ENCODE data around the gene PLEKHG5.
A peak's percentile ranks its signal among the peaks of the same experiment; 100 is the strongest.

PLEKHG5 gene, protein sequence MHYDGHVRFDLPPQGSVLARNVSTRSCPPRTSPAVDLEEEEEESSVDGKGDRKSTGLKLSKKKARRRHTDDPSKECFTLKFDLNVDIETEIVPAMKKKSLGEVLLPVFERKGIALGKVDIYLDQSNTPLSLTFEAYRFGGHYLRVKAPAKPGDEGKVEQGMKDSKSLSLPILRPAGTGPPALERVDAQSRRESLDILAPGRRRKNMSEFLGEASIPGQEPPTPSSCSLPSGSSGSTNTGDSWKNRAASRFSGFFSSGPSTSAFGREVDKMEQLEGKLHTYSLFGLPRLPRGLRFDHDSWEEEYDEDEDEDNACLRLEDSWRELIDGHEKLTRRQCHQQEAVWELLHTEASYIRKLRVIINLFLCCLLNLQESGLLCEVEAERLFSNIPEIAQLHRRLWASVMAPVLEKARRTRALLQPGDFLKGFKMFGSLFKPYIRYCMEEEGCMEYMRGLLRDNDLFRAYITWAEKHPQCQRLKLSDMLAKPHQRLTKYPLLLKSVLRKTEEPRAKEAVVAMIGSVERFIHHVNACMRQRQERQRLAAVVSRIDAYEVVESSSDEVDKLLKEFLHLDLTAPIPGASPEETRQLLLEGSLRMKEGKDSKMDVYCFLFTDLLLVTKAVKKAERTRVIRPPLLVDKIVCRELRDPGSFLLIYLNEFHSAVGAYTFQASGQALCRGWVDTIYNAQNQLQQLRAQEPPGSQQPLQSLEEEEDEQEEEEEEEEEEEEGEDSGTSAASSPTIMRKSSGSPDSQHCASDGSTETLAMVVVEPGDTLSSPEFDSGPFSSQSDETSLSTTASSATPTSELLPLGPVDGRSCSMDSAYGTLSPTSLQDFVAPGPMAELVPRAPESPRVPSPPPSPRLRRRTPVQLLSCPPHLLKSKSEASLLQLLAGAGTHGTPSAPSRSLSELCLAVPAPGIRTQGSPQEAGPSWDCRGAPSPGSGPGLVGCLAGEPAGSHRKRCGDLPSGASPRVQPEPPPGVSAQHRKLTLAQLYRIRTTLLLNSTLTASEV

DNA sequence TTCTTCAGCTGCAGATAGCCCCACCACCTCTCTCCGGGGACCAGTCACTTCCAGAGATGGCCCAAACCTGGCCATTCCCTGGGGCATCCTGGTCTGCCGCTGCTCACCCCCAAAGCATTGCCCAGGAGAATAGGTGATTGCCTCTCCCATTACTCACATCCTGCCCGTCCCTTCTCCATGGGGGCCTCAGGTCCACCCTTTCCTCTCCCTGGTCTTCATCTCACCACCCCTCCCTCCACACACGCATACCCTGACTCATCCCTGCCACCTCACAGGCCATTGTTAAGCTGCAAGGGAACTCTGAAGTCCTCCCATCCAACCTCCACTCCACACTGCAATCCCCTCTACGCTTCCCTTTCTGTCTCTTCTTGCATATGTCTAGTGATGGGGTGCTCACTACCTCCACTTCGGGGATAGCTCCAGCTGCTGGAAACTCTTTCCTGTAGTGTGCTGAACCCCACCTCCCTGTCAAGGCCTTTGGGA lies at the start of gene PLEKHG5:
Gene PLEKHG5, minus strand, starts transcription at position 188 of the 483 bp plus-strand sequence. CDS start 14,096 bp downstream, outside the sequence.
- DNase-seq (ENCODE audit: low read depth, low spot score), result no peak

DNA sequence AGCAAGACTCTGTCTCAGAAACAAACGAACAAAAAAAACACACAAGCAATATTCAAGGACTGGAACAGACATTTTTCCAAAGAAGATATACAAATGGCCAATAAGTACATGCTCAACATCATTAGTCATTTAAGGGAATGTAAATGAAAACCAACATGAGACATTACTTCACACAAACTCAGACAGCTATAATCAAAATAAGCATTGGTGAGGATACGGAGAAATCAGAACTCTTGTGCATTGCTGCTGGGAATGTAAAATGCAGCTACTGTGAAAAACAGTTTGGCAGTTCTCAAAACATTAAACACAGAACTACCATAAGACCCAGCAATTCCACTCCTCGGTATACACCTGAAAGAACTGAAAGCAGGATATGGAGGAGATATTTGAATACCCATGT lies 47.5 kb upstream of the PLEKHG5 start:
- no peak for DNase-seq (ENCODE audit: low read depth, low spot score)

DNA sequence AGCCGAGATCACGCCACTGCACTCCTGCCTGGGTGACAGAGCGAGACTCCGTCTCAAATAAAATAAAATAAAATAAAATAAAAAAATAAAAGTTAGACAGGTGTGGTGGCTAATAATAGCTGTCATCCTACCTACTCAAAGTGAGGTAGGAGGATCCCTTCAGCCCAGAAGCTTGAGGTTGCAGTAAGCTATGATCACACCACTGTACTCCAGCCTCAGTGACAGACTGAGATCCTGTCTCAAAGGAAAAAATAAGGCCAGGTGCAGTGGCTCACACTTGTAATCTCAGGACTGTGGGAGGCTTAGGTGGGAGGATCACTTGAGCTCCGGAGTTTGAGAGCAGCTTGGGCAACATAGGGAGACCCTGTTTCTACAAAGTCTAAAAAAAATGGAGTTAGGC lies 44.8 kb upstream of the PLEKHG5 start:
- DNase-seq (ENCODE audit: low read depth, low spot score), result no peak

DNA sequence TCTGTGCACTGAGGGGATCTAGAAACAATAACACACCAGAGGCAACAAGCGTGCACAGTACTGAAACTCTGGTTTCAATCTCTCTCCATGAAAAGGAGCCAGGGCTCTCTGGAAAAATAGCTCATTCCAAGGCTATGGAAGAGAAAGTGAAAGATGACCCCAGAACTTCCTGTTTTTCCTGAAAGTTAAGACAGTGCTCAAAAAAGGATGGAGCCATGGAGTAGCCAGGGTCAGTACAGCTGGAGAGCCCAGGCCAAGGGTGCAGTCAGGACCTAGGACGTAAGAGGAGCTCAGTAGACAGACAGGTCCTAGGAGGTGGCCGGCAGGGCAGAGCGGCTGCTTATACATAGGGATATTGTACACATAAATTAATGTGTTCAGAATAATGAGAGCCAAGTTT lies 43.7 kb upstream of the PLEKHG5 start:
- DNase-seq (ENCODE audit: low read depth, low spot score), result no peak

DNA sequence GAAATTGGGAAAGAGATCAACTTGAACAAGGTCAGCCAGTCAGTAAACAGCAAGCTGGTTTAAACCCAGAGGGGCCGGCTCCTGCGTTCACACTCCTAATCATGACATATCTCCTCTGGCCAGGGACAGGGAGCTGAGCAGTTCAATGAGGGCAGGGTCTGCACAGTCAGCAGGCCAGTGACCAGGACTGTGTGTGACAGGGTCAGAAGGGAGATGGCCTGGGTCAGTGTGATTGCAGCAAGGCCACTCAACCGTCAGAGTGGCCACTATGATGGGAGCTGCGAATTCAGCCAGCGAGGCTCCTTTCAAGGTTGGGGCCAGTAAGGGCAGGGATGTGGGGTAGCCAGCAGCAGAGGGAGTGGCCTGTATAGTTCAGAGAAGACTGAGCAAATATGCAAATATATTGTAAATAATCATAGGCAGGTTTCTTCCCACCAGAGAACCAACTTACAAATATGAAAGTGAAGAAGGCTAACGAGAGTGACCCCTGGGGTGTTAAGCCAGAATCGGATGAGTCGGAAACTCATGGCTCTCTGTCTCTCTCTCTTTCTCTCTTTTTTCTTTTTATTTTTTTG lies 42.9 kb upstream of the PLEKHG5 start:
- DNase-seq (ENCODE audit: low read depth, low spot score), result no peak

DNA sequence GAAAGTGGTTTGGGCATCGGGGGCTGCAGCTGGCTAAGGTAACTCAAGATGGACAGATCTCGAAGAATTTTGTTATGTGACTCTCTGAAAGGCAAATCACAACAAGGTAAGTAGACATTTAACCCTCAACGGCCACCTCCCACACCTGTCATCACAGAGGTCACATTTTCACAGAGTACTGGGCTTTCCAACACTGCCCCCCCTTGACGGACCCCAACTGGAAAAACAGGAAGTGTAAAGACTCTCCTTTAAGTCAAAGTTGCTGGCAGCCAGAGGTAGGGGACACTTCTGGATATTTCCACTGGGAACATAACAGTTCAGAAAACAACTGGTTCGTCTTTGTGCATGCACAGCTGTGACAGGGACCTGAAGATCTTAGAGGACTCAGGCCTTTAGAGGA lies 40.5 kb upstream of the PLEKHG5 start:
- no peak for DNase-seq (ENCODE audit: low read depth, low spot score)

DNA sequence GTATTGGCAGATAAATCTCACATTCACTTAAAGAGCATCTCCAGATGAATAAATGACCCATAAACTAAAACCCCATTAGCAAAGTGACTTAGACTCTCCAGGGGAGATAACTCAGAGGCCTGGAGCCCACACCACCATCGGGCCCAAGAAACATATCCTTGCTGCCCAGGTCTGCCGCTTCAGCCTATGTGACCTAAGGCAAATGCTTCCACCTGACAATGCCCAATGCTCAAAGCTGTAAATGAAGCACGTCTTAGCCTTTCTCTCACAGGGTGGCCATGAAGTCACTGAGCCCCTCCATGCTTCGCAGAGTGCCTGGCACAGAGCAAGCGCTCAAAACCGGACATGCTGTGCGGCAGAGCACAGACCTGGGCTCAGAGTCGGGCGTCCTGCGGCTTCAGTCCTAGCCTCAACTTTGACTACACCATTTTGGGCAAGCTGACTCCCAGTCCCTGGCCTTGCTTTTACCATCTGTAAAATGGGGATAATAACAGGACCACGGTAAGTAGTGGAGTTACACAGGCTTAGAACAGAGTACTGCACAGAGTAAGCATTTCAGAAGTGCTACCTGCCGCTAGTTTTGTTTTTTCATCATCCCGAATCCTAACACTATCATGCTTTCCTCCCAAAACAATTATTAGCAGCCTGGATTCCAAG lies 39.2 kb upstream of the PLEKHG5 start:
- no peak for DNase-seq (ENCODE audit: low read depth, low spot score)

DNA sequence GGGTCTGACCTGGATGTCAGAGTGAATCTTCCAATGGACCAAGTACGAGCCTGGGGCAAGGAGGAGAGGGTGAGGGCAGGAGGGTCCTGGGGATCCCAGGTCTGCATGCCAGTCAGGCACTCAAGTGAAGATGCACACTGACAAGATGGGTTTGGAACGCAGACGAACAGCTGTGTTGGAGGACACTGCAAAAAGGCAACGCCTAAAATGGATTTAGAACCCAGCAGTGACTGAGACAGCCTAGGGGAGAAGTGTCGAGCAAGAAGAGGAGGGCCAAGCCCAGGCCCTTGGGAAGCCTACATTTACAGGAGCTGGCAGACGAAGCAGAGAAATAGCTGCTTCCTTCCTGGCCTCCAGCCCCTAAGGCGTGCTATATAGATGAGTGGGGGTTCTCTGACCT lies 37.0 kb upstream of the PLEKHG5 start:
- DNase-seq (ENCODE audit: low read depth, low spot score), result no peak

DNA sequence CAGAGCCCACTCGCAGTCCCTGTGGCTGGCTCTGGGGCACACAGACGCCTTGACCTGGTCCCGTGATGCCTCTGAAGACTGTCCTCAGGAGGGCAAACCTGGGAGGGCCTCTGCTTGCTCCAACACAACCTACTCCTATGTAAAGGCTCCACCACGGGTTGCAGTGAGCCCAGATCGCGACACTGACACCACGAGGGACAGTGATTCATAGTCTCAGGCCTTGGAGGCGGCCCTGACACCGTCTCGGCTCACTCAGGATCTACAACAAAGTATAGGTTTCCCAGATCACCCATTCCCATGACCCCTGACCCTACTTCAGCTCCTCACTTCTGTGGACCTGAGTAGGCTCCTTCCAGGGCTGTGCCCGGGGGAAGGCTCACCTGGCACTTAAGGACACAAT lies 34.8 kb upstream of the PLEKHG5 start:
- no peak for DNase-seq (ENCODE audit: low read depth, low spot score)

DNA sequence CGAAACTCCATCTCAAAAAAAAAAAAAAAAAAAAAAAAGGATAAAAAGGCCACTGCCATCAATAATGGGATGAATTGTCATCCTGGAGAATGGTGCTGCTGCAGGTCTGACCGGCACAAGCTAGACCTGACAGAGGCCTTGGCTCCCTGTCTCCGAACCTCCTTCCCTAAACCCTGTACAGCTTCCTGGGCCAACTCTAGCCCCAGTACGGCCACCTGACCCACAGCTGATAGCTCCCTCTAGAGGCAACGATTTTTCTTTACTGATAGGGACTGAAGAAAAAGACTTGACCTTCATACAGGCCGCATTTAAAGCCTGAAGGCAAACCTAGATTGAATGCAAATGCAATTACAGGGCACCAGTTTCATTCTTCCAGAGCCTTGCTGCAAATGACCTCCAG lies 32.1 kb upstream of the PLEKHG5 start:
- DNase-seq (ENCODE audit: low read depth, low spot score), result no peak

DNA sequence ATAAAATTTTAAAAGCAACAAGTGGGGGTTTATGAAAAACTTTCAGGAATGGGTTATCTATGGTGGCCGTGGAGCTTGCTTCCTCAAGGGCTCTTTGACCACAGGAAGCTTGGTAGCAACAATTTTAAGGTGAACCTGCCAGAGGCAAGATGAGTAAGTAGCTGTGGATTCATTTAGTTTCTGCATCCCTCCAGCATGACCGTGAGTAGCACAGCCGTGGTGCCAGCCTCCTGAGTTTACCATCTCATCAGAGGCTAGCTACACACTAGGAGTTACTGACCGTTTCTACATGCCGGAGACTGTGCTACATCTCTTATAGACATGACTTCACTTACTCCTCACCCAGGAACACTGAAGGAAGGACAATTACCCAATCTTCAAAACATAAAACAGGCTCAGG lies 30.1 kb upstream of the PLEKHG5 start:
- no peak for DNase-seq (ENCODE audit: low read depth, low spot score)

DNA sequence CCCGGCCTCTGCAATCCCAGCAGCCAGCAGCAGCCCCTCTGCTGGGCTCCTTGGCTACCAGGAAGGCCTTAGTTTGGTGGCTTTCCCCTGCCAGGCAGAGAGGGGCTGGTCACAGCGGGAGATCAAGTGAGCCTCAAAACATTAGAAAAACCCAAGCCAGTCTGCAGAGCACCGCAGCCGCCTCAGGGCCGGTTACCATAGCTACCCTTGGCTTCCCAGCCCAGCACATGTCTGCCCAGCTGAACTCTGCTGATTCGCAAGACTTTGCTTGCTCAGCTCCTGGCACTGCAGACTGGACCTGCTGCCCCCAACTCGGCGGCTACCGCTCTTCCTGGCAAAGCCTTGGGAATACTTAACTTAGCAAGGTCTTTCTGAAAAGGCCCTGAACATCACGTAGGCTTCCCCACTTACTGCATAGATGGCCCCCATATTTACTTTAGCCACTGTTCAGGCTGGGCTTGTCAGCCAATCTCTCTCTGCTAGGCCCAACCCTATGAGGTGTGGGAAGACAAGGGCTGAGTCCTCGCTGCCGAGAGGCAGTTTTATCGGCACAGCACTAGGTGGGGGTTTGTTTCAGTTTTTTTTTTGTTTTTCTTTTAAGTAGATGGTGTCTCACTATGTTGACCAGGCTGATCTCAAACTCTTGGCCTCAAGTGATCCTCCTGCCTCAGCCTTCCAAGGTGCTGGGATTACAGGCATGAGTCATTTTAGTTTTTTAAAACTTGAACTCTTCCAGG lies 28.6 kb upstream of the PLEKHG5 start:
- DNase-seq (ENCODE audit: low read depth, low spot score), result peak; percentile 43

DNA sequence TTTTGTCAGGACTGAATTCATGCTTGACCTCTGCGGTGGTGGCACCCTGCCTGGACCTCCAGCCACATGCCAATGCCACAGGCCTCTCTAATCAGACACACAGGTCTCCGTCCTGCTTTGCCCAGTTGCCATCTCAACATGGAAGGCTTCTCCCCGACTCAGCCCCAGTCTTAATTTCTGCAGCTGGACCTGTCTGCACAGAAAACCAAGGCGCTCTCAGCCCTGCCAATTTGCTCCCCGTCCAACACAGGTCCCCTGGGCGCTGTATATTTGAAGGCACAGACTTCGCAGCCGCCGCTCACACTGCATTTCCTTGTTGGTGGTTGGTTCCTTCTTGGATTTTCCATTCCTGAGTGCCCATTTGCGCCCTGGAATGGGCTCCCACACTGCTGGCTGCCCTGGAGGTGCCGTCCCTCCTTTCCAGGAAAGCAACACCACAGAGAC lies 28.0 kb upstream of the PLEKHG5 start:
- no peak for DNase-seq (ENCODE audit: low read depth, low spot score)

DNA sequence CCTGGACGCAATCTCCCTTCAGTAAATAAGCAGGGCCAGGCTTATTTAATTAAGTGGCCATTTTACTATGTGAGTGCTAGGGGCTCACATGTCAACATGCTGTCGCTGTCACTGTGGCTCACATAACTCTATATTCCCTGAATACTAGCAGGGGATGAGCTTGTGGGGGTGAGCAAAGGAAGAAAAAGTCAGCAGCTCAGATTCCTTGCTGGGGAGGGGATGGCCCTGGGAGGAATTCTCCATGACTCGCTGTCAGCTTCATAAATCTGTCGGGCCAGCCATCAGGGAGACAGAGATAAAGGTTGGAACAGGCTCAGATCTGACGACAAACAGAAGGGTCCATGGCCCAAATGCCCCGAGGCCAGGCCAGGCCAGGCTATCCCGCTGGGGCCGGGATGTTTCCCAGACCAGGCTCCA lies 26.0 kb upstream of the PLEKHG5 start:
- no peak for DNase-seq (ENCODE audit: low read depth, low spot score)

DNA sequence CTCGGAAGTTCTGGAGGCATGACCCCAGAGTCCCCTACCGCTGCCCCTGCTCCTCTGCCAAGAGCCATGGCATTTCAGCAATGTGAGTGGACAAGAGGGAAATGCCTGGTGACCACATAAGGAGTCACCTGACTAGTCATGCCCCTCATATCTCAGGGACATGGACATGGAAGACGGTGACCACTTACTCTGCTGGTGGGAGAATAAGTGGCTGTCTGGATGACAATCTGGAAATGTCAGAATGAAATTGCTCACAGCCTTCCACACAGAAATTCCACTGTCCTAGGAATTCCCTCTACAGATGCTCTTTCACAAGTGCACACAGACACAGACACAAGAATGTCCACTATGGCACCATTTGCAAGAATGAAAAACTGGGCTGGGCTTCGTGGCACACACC lies 24.3 kb upstream of the PLEKHG5 start:
- no peak for DNase-seq (ENCODE audit: low read depth, low spot score)

DNA sequence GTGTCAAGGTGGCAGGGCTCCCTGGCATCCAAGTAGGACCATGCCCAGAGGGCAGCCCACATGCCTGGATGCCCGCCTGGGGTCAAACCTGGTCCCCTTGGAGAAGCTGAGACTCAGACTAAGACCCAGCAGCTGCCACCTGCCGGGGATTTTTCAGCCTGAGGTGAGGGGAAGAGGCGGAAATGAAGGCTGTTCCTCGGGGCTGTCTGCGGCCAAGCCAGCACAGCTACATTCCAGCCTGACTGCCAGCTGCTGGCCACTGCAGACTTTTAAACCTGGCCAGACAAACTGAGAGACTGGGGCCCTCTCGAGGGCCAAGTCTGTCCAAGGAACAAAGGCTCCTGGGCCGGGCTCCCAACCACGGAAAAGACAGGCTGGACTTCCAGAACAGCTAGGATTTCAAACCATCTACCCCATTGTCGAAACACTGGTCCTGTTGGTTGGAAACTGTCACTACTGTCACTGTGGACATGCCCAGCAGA lies 21.9 kb upstream of the PLEKHG5 start:
- no peak for DNase-seq (ENCODE audit: low read depth, low spot score)

DNA sequence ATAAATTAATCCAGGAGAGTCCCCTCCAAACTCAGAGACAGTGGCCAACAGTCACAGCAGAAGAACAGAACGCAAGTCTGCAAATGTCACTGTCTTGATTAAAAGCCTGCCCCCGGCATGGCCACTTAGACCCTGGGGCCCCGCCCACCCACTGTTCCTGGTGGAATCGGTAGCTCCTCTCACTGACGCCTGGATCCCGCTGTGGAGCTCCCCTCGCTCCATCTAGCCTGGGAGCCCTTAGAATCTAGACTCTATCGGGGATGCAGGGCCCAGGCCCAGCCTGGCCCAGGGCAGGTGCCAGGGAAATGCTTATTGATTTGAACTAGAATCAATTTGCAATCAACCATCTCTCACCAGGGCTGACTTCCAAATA lies 21.4 kb upstream of the PLEKHG5 start:
- no peak for DNase-seq (ENCODE audit: low read depth, low spot score)

DNA sequence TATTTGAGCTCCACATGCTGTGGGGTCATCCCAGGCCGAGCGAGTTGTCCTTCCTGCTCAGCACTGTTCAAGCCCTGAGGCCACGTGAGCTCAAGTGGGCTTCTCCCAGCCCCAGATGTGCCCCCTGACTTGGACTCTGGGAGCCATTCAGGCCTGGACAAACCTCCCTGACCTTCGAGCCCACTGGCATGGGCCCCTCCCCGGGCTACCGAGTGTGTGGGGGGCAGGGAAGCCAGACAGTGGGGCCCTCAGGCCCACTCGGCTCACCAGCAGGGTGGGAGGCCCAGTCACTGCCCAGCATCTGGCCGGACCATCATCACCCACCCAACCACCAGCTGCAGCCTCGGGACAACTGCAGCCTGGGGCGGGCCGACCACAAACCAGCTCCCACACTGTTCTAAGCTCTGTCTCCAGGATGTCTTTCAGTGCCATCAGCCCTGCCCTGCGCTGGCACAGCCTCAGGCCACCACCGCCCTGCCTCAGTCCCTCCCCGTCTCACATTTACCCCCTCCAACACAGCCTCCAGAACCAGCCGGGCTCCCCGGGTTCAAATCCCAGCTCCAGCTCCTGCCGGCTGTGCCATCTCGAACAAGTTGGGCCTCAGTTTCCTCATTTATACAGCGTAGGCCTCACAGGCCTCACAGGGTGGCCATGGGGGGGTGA lies 20.9 kb upstream of the PLEKHG5 start:
- DNase-seq (ENCODE audit: low read depth, low spot score), result no peak

DNA sequence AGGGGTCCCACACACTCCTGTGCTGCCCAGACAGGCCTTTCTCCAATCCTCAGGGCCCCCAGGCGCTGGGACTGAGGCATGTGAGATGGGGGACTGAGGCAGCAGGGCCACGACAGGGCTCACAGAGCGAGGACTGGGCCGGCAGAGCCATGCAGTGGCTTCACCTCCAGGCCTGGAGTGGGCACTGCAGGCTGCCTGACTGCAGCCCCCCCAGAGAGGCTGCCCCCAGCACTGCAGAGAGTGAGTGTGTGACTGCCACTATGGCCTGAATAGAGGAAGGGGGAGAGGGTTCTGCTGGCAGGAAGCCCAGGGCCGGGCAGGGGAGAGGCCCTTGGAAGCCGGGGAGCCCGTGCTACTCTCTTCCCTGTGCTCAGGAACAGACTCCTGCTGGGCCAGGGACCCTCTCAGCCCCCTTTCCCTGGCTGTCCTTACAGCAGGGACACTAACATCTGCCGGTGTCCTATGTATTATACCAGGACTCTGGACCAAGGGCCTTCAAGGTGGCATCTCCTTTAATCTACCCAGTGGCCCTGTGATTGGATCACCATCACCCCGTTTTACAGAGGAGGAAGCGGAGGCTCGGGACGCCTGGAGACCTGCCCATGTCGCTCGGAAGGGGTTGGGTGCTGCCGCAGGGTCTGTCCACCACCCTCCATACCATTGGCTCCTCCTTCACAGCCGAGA lies 20.2 kb upstream of the PLEKHG5 start:
- DNase-seq (ENCODE audit: low read depth, low spot score), result no peak

DNA sequence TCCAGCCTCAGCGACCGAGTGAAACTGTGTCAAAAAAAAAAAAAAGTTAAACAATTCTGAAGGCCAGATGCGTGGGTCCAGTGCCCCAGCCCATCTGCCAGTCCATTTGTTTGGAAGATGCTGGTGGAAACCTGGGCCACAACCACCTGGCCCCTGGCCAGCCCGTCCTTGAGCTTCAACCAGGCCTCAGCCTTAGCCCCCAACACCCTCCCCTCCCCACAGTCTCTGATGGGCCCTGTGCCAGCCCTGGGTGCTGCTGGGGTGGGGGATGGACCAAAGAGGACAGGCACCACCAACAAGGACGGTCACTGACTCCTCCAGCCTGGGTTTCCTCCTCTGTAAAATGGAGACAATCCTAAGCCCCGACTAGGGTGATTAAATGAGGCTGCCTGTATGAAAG lies 19.6 kb upstream of the PLEKHG5 start:
- no peak for DNase-seq (ENCODE audit: low read depth, low spot score)

Measured in smooth muscle cell of the brain vasculature (primary cell).